IMR-90 (cell line): Measurements from ENCODE around the gene ADGRL3. TPM values are rescaled to one million over a fixed set of nuclear protein-coding genes. Genes with fewer than 3 reads are reported as not detected.

ENCODE experiments used
- ATAC-seq: fragments of 200-7000 bp; cut with Tn5 transposase; 2 replicates; pipeline ENCODE4 v1.9.1; 2020; ENCODE audit warnings: low read depth, mild to moderate bottlenecking, moderate library complexity
- BruUV-seq: library from RNA; stranded (reverse); fragments of 400-500 nt; replicated peaks from 2 replicates; lab custom pipeline; 2021; lab: Mats Ljungman, UMichigan
- CTCF ChIA-PET: fragments of 300-600 bp; formaldehyde crosslinking; extraction: SDS; loops from one replicate; lab custom pipeline; 2021; ENCODE audit warnings: antibody characterized with exemption; lab: Yijun Ruan, JAX
- POLR2A ChIA-PET: fragments of 300-600 bp; sonication (Branson Sonifier 250); formaldehyde crosslinking; loops from one replicate; lab custom pipeline; 2022; ENCODE audit warnings: antibody characterized with exemption; ENCODE audit not compliant: unreplicated experiment; lab: Charles Lee
- DNase-seq: peaks from one replicate; pipeline ENCODE4 v3.0.0; 2013
- H2AFZ ChIP-seq: replicated peaks from 2 replicates; pipeline ENCODE3; 2013; ENCODE audit warnings: low read length, mild to moderate bottlenecking; ENCODE audit not compliant: poor library complexity
- H2AK5ac ChIP-seq: 2 replicates; pipeline ENCODE4 v1.6.1; 2013; ENCODE audit warnings: low read depth, low read length, inconsistent platforms
- H2AK9ac ChIP-seq: replicated peaks from 2 replicates; pipeline ENCODE3; 2013; ENCODE audit warnings: mild to moderate bottlenecking, low read depth, low read length, moderate library complexity; ENCODE audit not compliant: poor library complexity
- H2BK120ac ChIP-seq: 2 replicates; pipeline ENCODE4 v1.6.1; 2013; ENCODE audit warnings: low read depth, low read length, inconsistent platforms
- H2BK15ac ChIP-seq: 3 replicates; pipeline ENCODE4 v1.6.1; 2013; ENCODE audit warnings: low read depth, low read length, inconsistent platforms
- H2BK20ac ChIP-seq: 2 replicates; pipeline ENCODE4 v1.6.1; 2013; ENCODE audit warnings: low read depth, mild to moderate bottlenecking, inconsistent platforms, low read length, moderate library complexity
- H2BK5ac ChIP-seq: 2 replicates; pipeline ENCODE4 v1.6.1; 2013; ENCODE audit warnings: mild to moderate bottlenecking, low read depth, low read length, inconsistent platforms; ENCODE audit not compliant: poor library complexity, severe bottlenecking
- H3K14ac ChIP-seq: replicated peaks from 2 replicates; pipeline ENCODE4 v1.6.1; 2013; ENCODE audit warnings: low read depth, low read length, inconsistent platforms
- H3K18ac ChIP-seq: 2 replicates; pipeline ENCODE4 v1.6.1; 2013; ENCODE audit warnings: low read depth, low read length, control low read depth
- H3K23ac ChIP-seq: 2 replicates; pipeline ENCODE4 v1.6.1; 2013; ENCODE audit warnings: low read depth, low read length, inconsistent platforms
- H3K27ac ChIP-seq: 2 replicates; pipeline ENCODE4 v1.5.1; 2013; ENCODE audit warnings: mild to moderate bottlenecking, control low read depth, low read length; ENCODE audit not compliant: insufficient read depth
- H3K27me3 ChIP-seq: 2 replicates; pipeline ENCODE4 v1.6.1; 2013; ENCODE audit warnings: low read length; ENCODE audit not compliant: control insufficient read depth, insufficient read depth
- H3K36me3 ChIP-seq: 2 replicates; pipeline ENCODE4 v1.6.1; 2013; ENCODE audit warnings: low read length, mixed read lengths; ENCODE audit not compliant: control insufficient read depth, insufficient read depth
- H3K4ac ChIP-seq: 2 replicates; pipeline ENCODE4 v1.6.1; 2013; ENCODE audit warnings: low read depth, low read length, inconsistent platforms
- H3K4me1 ChIP-seq: 2 replicates; pipeline ENCODE4 v1.6.1; 2013; ENCODE audit warnings: low read length, mixed read lengths; ENCODE audit not compliant: control insufficient read depth, insufficient read depth
- H3K4me2 ChIP-seq: 2 replicates; pipeline ENCODE4 v1.6.1; 2013; ENCODE audit warnings: low read depth, mild to moderate bottlenecking, control low read depth, low read length, moderate library complexity
- H3K4me3 ChIP-seq: 2 replicates; pipeline ENCODE4 v1.5.1; 2013; ENCODE audit warnings: low read depth, mild to moderate bottlenecking, control low read depth, low read length, moderate library complexity; ENCODE audit not compliant: insufficient read depth
- H3K56ac ChIP-seq: 2 replicates; pipeline ENCODE4 v1.6.1; 2013; ENCODE audit warnings: low read length, inconsistent platforms; ENCODE audit not compliant: insufficient read depth; ENCODE audit errors: extremely low read depth
- H3K79me1 ChIP-seq, 2 experiments: 2 replicates each; pipeline ENCODE4 v1.6.1; 2013; ENCODE audit warnings: low read length in 2 of 2, inconsistent platforms in 1 of 2, low read depth in 1 of 2
- H3K9ac ChIP-seq: 2 replicates; pipeline ENCODE4 v1.6.1; 2013; ENCODE audit warnings: low read depth, low read length, control low read depth
- H3K9me1 ChIP-seq: 2 replicates; pipeline ENCODE4 v1.6.1; 2013; ENCODE audit warnings: low read length, inconsistent platforms; ENCODE audit not compliant: insufficient read depth
- H3K9me3 ChIP-seq: 2 replicates; pipeline ENCODE4 v1.6.1; 2013; ENCODE audit warnings: low read length; ENCODE audit not compliant: control insufficient read depth, insufficient read depth
- H4K20me1 ChIP-seq: 2 replicates; pipeline ENCODE4 v1.6.1; 2013; ENCODE audit warnings: low read length, inconsistent platforms; ENCODE audit not compliant: insufficient read depth
- H4K5ac ChIP-seq: 2 replicates; pipeline ENCODE4 v1.6.1; 2013; ENCODE audit warnings: mild to moderate bottlenecking, low read depth, low read length, control low read depth
- H4K8ac ChIP-seq, 2 experiments: 2 replicates each; pipeline ENCODE4 v1.6.1; 2013; ENCODE audit warnings: low read depth in 2 of 2, low read length in 2 of 2, control low read depth in 1 of 2, inconsistent platforms in 1 of 2
- H4K91ac ChIP-seq: 2 replicates; pipeline ENCODE4 v1.6.1; 2013; ENCODE audit warnings: low read depth, low read length, inconsistent platforms; ENCODE audit not compliant: insufficient read depth
- BHLHE40 ChIP-seq: fragments of 150-350 bp; IDR thresholded peaks from 2 replicates; pipeline ENCODE4 v1.6.1; 2016; ENCODE audit warnings: mild to moderate bottlenecking, low read depth, low read length
- WGBS, 2 experiments: methylation state at CpG; one replicate each; pipeline versions ENCODE4 v1.1.5 to v1.1.7; 2013; ENCODE audit warnings: missing lambda C conversion rate in 2 of 2; ENCODE audit not compliant: insufficient read length in 1 of 2; ENCODE audit errors: extremely low coverage in 2 of 2; 5-methylcytosine and 5-hydroxymethylcytosine counted together
- dilution Hi-C: fragments of 300-500 bp; cut with HindIII; formaldehyde crosslinking; loops from one replicate; pipeline ENCODE4 v1.14.3; 2018; ENCODE audit warnings: low sequenced_read_pairs; ENCODE audit not compliant: unreplicated experiment
- in situ Hi-C: fragments of 300-500 bp; cut with MboI; formaldehyde crosslinking; loops from 3 replicates; pipeline ENCODE4 v1.14.3; 2019; ENCODE audit warnings: low sequenced_read_pairs, inconsistent platforms, mixed read lengths
- intact Hi-C: fragments of 100-400 bp; cut with micrococcal nuclease; formaldehyde crosslinking; loops from 2 replicates; pipeline ENCODE4 v1.10.0; 2022
- polyA plus RNA-seq, 3 experiments: library from polyadenylated mRNA; depleted of rRNA; stranded (reverse); fragments of >200 nt; gene quantifications; 2 replicates each; pipeline ENCODE4 v1.2.3, GENCODE V29; 2012; ENCODE audit warnings: low replicate concordance in 1 of 3
- total RNA-seq: library from RNA; depleted of rRNA; stranded (reverse); fragments of >200 nt; gene quantifications from 2 replicates; pipeline ENCODE4 v1.2.3, GENCODE V29; 2012

ADGRL3 gene
- total and polyA plus RNA-seq, 2 of the 4 experiments (the other 2 are of a cell fraction), result 0.46 to 2.5 TPM

GRCh38 chr4:61924131-61924530 lies 724.0 kb downstream of the ADGRL3 start:
- H3K4me1 ChIP-seq, result no peaks in the 10 kb centered on the region
- H2BK15ac ChIP-seq, result no peak overlapping the region
- dilution Hi-C loops, result no loop called here
- no peaks in the 10 kb centered on the region for H3K27me3 ChIP-seq
- no peaks in the 10 kb centered on the region for H3K9me1 ChIP-seq
- no peaks in the 10 kb centered on the region for H3K36me3 ChIP-seq
- no peaks in the 10 kb centered on the region for H3K9me3 ChIP-seq
- no peak for TF ChIP-seq BHLHE40
- no peak overlapping the region for H4K91ac ChIP-seq
- no peak overlapping the region for H2AK5ac ChIP-seq
- no peak overlapping the region for H3K9ac ChIP-seq
- H2BK120ac ChIP-seq, result no peak overlapping the region
- WGBS, 2 experiments, result 100% methylated on average over 1 of the region's 1 CpG; no CpG with 5 or more reads in 1 of the 2 experiments
- no TSS peak for BruUV-seq
- H3K4me2 ChIP-seq, result no peak overlapping the region
- no peak overlapping the region for H4K8ac ChIP-seq
- no peak overlapping the region for H3K18ac ChIP-seq
- POLR2A ChIA-PET, result no interaction called here
- H3K4me3 ChIP-seq, result no peak overlapping the region
- ATAC-seq (no peak), DNase-seq (no peak)
- no peak overlapping the region for H2BK5ac ChIP-seq
- no peak overlapping the region for H4K5ac ChIP-seq
- H3K23ac ChIP-seq, result no peak overlapping the region
- in situ Hi-C loops, result no loop called here
- H3K14ac ChIP-seq, result no peak overlapping the region
- no peak overlapping the region for H3K56ac ChIP-seq
- H3K27ac ChIP-seq, result no peak overlapping the region
- H3K79me1 ChIP-seq, result no peaks in the 10 kb centered on the region
- H4K20me1 ChIP-seq, result no peaks in the 10 kb centered on the region
- H2BK20ac ChIP-seq, result no peak overlapping the region
- intact Hi-C loops, result no loop called here
- no peak overlapping the region for H2AK9ac ChIP-seq
- CTCF ChIA-PET, result interaction anchor here (0.7 kb wide), 1 partner anchor 1112 kb away, joined by 3 read pairs; no protein-coding TSS in a partner anchor
- no peak overlapping the region for H3K4ac ChIP-seq
- no peak overlapping the region for H2AFZ ChIP-seq
